GM18907 (cell line): ENCODE results near the gene DNAJC12.
A peak's percentile ranks its signal among the peaks of the same experiment; 100 is the strongest.
"Not testable (repeated sequence)": the region's sequence is repeated elsewhere in the genome, so short reads cannot be mapped to it uniquely, and the experiment has no call there.

Experiments used
- ATAC-seq: cut with Tn5 transposase; IDR thresholded peaks from one replicate; pipeline ENCODE4 v1.9.1; 2021; ENCODE audit warnings: mild to moderate bottlenecking, moderate library complexity; ENCODE audit not compliant: unreplicated experiment

DNAJC12 gene

DNA sequence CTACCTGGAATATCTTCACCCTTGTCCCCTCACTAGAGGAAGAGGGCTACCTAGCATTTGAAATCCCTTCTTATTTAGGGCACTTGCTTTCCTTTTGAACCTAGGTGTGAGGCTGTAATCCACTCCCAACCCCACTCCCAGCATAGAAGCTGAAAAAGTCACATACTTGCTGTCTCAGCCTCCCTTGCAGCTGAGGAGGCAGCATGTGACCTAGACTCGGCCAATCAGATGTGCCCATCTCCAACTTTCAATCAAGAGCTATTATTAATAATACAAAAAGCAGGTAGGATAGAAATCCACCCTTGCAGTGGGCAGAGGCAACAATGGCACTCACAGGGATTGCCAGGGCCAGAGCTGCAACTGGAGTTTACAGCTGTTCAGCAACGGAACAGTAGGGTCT is 70.7 kb downstream of the DNAJC12 start:
- ATAC-seq: no peak

DNA sequence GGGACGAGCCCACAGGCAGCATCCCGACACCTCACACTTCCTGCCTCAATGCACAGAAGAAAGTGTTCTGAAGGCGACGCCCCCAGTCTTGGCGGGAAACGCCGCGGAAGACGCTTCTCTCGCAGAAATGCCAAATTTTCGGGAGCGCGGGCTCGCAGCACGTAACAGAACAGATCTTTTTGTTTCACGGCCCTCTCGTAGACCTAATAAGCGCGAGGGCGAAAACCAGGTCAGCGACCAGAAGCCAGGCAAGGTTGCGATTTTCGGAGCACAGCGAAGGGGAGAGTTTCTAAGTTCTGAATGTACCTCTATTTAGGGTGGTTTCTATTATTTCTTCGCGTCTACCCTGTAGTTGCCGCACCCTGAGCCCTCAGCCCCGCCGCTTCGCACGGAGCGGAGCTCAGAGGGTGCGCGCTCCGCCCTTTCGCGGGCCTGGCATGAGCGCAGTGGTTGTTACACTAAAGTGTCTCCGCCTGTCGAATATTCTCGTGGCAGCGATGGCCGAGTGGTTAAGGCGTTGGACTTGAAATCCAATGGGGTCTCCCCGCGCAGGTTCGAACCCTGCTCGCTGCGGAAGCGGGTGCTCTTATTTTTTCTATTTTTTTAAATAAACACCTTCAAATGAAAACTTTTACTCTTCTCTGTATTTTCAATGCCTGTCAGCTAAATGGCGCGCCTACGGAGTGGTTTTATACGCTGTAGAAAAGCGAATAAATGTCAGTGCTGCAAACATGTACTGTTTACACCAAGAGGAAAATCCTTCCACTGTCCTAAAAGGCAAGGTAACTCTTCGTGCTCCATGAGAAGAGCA is 73.8 kb downstream of the DNAJC12 start:
- peak; percentile 91 for ATAC-seq

DNA sequence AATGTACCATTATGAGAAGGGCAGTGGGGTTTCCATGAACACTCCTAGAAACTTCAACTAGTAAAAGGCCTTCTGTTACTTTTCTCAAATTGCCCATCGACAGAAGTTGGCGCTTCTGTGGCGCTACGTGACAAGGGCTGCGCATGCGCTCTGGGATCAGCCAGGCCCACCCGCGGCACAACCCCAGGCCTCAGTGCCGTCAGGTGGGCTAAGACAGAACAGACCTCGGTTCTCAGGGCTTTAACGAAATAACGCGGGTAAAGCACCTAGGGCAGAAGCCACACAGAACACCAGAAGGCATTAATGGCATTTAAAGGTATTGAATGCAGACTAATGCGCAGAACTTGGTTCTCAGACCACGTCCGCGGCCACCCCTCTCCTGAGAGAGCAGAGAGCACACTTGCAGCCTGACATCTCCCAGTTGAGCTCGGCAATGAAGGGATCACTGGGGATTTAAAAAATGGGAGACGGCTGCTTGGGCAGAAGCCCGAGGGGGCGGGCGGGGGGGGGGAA is 74.4 kb downstream of the DNAJC12 start:
- ATAC-seq: peak; percentile 39

DNA sequence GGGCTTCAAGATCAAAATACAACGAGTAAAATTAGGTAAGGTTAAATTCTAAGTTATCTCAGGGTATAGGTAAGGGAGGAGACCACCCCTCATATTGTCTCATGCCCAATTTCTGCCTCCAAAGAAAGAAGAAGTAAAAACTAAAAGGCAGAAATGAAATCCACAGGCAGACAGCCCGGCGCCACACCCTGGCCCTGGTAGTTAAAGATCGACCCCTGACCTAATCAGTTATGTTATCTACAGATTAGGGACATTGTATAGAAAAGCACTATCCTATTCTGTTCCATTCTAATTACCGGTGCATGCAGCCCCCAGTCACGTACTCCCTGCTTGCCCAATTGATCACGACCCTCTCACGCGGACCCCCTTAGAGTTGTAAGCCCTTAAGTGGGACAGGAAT is 75.4 kb downstream of the DNAJC12 start:
- not testable (repeated sequence) for ATAC-seq

DNA sequence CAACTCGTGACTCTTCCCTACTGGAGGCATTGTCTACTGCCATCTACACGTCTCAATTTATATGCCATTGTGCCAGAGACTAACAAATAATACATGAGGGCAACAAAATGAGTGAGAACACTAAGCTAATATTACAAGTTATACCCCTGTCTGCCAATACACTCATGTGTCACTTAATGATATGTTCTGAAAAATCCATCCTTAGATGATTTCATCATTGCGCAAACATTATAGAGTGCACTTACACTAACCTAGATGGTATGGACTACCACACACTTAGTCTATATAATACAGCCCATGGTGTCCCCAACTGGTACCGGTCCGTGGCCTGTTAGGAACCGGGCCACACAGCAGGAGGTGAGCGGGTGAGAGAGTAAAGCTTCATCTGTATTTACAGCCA is 77.7 kb downstream of the DNAJC12 start:
- no peak for ATAC-seq
